GM23338 (cell line): ENCODE measurements around the gene CEP55. TPM values are rescaled to one million over a fixed set of nuclear protein-coding genes. Genes with fewer than 3 reads are reported as not detected.

Experiments
- ATAC-seq: fragments of 200-7000 bp; cut with Tn5 transposase; 3 replicates; pipeline ENCODE4 v1.9.1; 2020
- DNase-seq: peaks from one replicate; pipeline ENCODE4 v3.0.0-alpha.2; 2015; ENCODE audit warnings: low spot score
- H2AFZ ChIP-seq: fragments of 200-600 bp; sonication (generic); 2 replicates; pipeline ENCODE4 v1.8.0; 2016; ENCODE audit warnings: antibody characterized with exemption, mild to moderate bottlenecking, moderate library complexity
- H3F3A ChIP-seq: fragments of 200-600 bp; sonication (generic); replicated peaks from 2 replicates; pipeline ENCODE4 v1.8.0; 2017; ENCODE audit warnings: antibody characterized with exemption, mixed run types, low read depth
- H3K27ac ChIP-seq: fragments of 200-600 bp; sonication (generic); 2 replicates; pipeline ENCODE4 v1.6.1; 2016; ENCODE audit warnings: low read depth
- H3K27me3 ChIP-seq: fragments of 200-600 bp; sonication (generic); 2 replicates; pipeline ENCODE4 v1.8.0; 2016; ENCODE audit warnings: mild to moderate bottlenecking, mixed run types, moderate library complexity; ENCODE audit not compliant: insufficient read depth
- H3K36me3 ChIP-seq: fragments of 200-600 bp; sonication (generic); 2 replicates; pipeline ENCODE4 v1.8.0; 2016; ENCODE audit warnings: mild to moderate bottlenecking; ENCODE audit not compliant: insufficient read depth
- H3K4me1 ChIP-seq: fragments of 200-600 bp; sonication (generic); 2 replicates; pipeline ENCODE4 v1.8.0; 2016; ENCODE audit warnings: mild to moderate bottlenecking, moderate library complexity; ENCODE audit not compliant: insufficient read depth
- H3K4me2 ChIP-seq: fragments of 200-600 bp; sonication (generic); 2 replicates; pipeline ENCODE4 v1.7.1; 2017; ENCODE audit warnings: mixed run types
- H3K4me3 ChIP-seq: fragments of 200-600 bp; sonication (generic); 2 replicates; pipeline ENCODE4 v1.6.1; 2016; ENCODE audit warnings: mixed run types
- H3K79me2 ChIP-seq: fragments of 200-600 bp; sonication (generic); replicated peaks from 2 replicates; pipeline ENCODE4 v1.8.0; 2017; ENCODE audit warnings: mild to moderate bottlenecking; ENCODE audit not compliant: insufficient read depth
- H3K9me2 ChIP-seq: fragments of 200-600 bp; sonication (generic); 2 replicates; pipeline ENCODE4 v1.8.0; 2017; ENCODE audit not compliant: insufficient read depth
- H4K20me1 ChIP-seq: fragments of 200-600 bp; sonication (generic); replicated peaks from 2 replicates; pipeline ENCODE4 v1.8.0; 2017; ENCODE audit warnings: mild to moderate bottlenecking; ENCODE audit not compliant: insufficient read depth
- H3K27ac Mint-ChIP-seq: 2 replicates; pipeline ENCODE4 v1.8.0; 2020; ENCODE audit warnings: inconsistent platforms, mild to moderate bottlenecking, moderate library complexity, mixed read lengths
- H3K27me3 Mint-ChIP-seq: 3 replicates; pipeline ENCODE4 v1.8.0; 2022; ENCODE audit warnings: low read depth, mild to moderate bottlenecking, moderate library complexity, mixed read lengths, inconsistent platforms; ENCODE audit not compliant: insufficient read depth, poor library complexity
- H3K36me3 Mint-ChIP-seq: 3 replicates; pipeline ENCODE4 v1.8.0; 2021; ENCODE audit warnings: low read depth, mild to moderate bottlenecking, inconsistent platforms, moderate library complexity, mixed read lengths
- H3K4me1 Mint-ChIP-seq: 3 replicates; pipeline ENCODE4 v1.8.0; 2020; ENCODE audit warnings: mild to moderate bottlenecking, inconsistent platforms, mixed read lengths
- H3K4me3 Mint-ChIP-seq: 3 replicates; pipeline ENCODE4 v1.8.0; 2021; ENCODE audit warnings: moderate library complexity, mild to moderate bottlenecking, inconsistent platforms, mixed read lengths
- H3K9me3 Mint-ChIP-seq: 3 replicates; pipeline ENCODE4 v1.8.0; 2020; ENCODE audit warnings: moderate library complexity, mild to moderate bottlenecking, inconsistent platforms, mixed read lengths
- CREB1 ChIP-seq: fragments of 250-450 bp; sonication (Bioruptor Pico); IDR thresholded peaks from 2 replicates; pipeline ENCODE4 v1.5.0; 2020; ENCODE audit warnings: low read depth, mild to moderate bottlenecking, moderate library complexity
- EZH2 ChIP-seq: fragments of 200-600 bp; sonication (generic); IDR thresholded peaks from one replicate; pipeline ENCODE4 v1.8.0; 2017; ENCODE audit warnings: antibody characterized with exemption, mild to moderate bottlenecking, low read depth; ENCODE audit not compliant: unreplicated experiment
- EZH2phosphoT487 ChIP-seq: fragments of 200-600 bp; sonication (generic); IDR thresholded peaks from one replicate; pipeline ENCODE4 v1.8.1; 2018; ENCODE audit warnings: antibody characterized with exemption; ENCODE audit not compliant: unreplicated experiment
- JUNB ChIP-seq: IDR thresholded peaks from one replicate; pipeline ENCODE4 v1.6.1; 2016; ENCODE audit warnings: antibody characterized with exemption; ENCODE audit not compliant: unreplicated experiment
- NANOG ChIP-seq: IDR thresholded peaks from 2 replicates; pipeline ENCODE4 v1.6.1; 2016; ENCODE audit warnings: antibody characterized with exemption, borderline replicate concordance
- POLR2AphosphoS5 ChIP-seq: IDR thresholded peaks from 2 replicates; pipeline ENCODE4 v1.6.1; 2016; ENCODE audit warnings: antibody characterized with exemption, low read depth
- STAT1 ChIP-seq: IDR thresholded peaks from one replicate; pipeline ENCODE4 v1.6.1; 2016; ENCODE audit warnings: antibody characterized with exemption; ENCODE audit not compliant: unreplicated experiment
- ZNF114 ChIP-seq: fragments of 250-450 bp; sonication (Bioruptor Pico); IDR thresholded peaks from 2 replicates; pipeline ENCODE4 v1.5.0; 2020; ENCODE audit warnings: mild to moderate bottlenecking, moderate library complexity
- ZNF331 ChIP-seq: fragments of 250-450 bp; sonication (Bioruptor Pico); IDR thresholded peaks from 2 replicates; pipeline ENCODE4 v1.5.0; 2020; ENCODE audit warnings: low read depth, mild to moderate bottlenecking, moderate library complexity
- polyA plus RNA-seq: library from polyadenylated mRNA; unstranded; fragments of >200 nt; fragmentation: Nextera tagmentation; extraction: Ambion mirVana; gene quantifications from 2 replicates; pipeline ENCODE4 v1.2.1, GENCODE V29; 2016
- total RNA-seq: library from RNA; depleted of rRNA; stranded (reverse); fragments of >200 nt; shearing (Covaris generic); gene quantifications from 2 replicates; pipeline ENCODE4 v1.2.3, GENCODE V29; 2014
- TF ChIP-seq, protein P1 (sequence below), 2 experiments: fragments of 200-600 bp in 1 of 2; sonication (generic) in 1 of 2; conservative IDR thresholded peaks; 2 replicates each; pipeline versions ENCODE4 v1.5.1 to v1.6.1; 2016 to 2017; ENCODE audit warnings: antibody characterized with exemption in 2 of 2, low read depth in 2 of 2, mild to moderate bottlenecking in 2 of 2, moderate library complexity in 1 of 2
- TF ChIP-seq, protein P2 (sequence below): fragments of 250-450 bp; sonication (Bioruptor Pico); IDR thresholded peaks from 2 replicates; pipeline ENCODE4 v1.5.0; 2020; ENCODE audit warnings: mild to moderate bottlenecking, moderate library complexity

CEP55 gene
- total and polyA plus RNA-seq, 2 experiments from 2014 or later, result 12.4 to 22.4 TPM

DNA sequence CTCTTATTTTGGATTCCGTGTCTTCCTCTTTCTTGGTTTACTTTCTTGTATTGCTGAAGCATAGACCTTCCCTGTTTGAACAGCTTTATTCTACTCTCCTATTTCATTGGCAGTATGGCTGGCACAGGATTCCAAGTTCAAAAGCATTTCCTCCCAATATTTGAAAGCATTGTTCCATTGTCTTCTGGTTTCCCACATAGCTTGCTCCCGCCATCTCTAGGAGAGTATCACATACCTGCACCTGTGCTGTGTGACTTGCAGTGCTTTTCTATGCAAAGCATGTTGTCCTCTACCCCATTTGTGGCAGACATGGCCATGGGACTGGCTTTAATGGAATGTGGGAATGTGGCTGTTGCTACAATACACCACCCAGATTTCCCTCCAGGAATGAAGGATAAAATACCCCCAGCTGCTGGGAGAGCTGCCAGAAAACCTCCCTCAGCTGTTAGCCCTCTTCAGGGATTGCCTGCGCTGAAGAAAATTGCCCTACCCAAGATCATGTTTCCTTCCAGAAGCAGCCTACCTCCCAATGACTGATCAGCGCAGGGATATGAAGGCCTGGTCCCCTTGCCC is 7.4 kb upstream of the CEP55 start:
- no peaks in the 10 kb centered on the region for H3K9me3 Mint-ChIP-seq
- Histone ChIP-seq H3K79me2 (no peaks in the 10 kb centered on the region), H3K4me1 (no peaks in the 10 kb centered on the region), H3K4me3 (no peak overlapping the region), H3K27ac (no peak overlapping the region), H2AFZ (no peak overlapping the region), H3K27me3 (no peaks in the 10 kb centered on the region), H3K9me2 (no peaks in the 10 kb centered on the region), H3K4me2 (no peak overlapping the region), H3K36me3 (no peaks in the 10 kb centered on the region), H4K20me1 (no peaks in the 10 kb centered on the region), H3F3A (no peaks in the 10 kb centered on the region)
- no peak overlapping the region for H3K27ac Mint-ChIP-seq
- H3K4me1 Mint-ChIP-seq, result peaks cover 2% of the 10 kb centered on the region; the same call in 2 of the 3 replicates
- no peaks in the 10 kb centered on the region for H3K36me3 Mint-ChIP-seq
- H3K4me3 Mint-ChIP-seq, result no peak overlapping the region
- peaks cover 2% of the 10 kb centered on the region for H3K27me3 Mint-ChIP-seq
- TF ChIP-seq CREB1 (CRISPR knock-in tag), result no peak
- TF ChIP-seq NANOG, result no peak
- TF ChIP-seq EZH2, result no peak
- TF ChIP-seq JUNB, result no peak
- no peak for TF ChIP-seq EZH2phosphoT487
- no peak for TF ChIP-seq STAT1
- TF ChIP-seq POLR2AphosphoS5, result no peak
- TF ChIP-seq ZNF331 (CRISPR knock-in tag), result no peak
- no peak for TF ChIP-seq ZNF114 (CRISPR knock-in tag)
- TF ChIP-seq, protein P1, sequence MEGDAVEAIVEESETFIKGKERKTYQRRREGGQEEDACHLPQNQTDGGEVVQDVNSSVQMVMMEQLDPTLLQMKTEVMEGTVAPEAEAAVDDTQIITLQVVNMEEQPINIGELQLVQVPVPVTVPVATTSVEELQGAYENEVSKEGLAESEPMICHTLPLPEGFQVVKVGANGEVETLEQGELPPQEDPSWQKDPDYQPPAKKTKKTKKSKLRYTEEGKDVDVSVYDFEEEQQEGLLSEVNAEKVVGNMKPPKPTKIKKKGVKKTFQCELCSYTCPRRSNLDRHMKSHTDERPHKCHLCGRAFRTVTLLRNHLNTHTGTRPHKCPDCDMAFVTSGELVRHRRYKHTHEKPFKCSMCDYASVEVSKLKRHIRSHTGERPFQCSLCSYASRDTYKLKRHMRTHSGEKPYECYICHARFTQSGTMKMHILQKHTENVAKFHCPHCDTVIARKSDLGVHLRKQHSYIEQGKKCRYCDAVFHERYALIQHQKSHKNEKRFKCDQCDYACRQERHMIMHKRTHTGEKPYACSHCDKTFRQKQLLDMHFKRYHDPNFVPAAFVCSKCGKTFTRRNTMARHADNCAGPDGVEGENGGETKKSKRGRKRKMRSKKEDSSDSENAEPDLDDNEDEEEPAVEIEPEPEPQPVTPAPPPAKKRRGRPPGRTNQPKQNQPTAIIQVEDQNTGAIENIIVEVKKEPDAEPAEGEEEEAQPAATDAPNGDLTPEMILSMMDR (conservative IDR thresholded peaks at IDR 0.05; ENCODE audit: low read depth in 2 of 2), result no peak
- TF ChIP-seq, protein P2, sequence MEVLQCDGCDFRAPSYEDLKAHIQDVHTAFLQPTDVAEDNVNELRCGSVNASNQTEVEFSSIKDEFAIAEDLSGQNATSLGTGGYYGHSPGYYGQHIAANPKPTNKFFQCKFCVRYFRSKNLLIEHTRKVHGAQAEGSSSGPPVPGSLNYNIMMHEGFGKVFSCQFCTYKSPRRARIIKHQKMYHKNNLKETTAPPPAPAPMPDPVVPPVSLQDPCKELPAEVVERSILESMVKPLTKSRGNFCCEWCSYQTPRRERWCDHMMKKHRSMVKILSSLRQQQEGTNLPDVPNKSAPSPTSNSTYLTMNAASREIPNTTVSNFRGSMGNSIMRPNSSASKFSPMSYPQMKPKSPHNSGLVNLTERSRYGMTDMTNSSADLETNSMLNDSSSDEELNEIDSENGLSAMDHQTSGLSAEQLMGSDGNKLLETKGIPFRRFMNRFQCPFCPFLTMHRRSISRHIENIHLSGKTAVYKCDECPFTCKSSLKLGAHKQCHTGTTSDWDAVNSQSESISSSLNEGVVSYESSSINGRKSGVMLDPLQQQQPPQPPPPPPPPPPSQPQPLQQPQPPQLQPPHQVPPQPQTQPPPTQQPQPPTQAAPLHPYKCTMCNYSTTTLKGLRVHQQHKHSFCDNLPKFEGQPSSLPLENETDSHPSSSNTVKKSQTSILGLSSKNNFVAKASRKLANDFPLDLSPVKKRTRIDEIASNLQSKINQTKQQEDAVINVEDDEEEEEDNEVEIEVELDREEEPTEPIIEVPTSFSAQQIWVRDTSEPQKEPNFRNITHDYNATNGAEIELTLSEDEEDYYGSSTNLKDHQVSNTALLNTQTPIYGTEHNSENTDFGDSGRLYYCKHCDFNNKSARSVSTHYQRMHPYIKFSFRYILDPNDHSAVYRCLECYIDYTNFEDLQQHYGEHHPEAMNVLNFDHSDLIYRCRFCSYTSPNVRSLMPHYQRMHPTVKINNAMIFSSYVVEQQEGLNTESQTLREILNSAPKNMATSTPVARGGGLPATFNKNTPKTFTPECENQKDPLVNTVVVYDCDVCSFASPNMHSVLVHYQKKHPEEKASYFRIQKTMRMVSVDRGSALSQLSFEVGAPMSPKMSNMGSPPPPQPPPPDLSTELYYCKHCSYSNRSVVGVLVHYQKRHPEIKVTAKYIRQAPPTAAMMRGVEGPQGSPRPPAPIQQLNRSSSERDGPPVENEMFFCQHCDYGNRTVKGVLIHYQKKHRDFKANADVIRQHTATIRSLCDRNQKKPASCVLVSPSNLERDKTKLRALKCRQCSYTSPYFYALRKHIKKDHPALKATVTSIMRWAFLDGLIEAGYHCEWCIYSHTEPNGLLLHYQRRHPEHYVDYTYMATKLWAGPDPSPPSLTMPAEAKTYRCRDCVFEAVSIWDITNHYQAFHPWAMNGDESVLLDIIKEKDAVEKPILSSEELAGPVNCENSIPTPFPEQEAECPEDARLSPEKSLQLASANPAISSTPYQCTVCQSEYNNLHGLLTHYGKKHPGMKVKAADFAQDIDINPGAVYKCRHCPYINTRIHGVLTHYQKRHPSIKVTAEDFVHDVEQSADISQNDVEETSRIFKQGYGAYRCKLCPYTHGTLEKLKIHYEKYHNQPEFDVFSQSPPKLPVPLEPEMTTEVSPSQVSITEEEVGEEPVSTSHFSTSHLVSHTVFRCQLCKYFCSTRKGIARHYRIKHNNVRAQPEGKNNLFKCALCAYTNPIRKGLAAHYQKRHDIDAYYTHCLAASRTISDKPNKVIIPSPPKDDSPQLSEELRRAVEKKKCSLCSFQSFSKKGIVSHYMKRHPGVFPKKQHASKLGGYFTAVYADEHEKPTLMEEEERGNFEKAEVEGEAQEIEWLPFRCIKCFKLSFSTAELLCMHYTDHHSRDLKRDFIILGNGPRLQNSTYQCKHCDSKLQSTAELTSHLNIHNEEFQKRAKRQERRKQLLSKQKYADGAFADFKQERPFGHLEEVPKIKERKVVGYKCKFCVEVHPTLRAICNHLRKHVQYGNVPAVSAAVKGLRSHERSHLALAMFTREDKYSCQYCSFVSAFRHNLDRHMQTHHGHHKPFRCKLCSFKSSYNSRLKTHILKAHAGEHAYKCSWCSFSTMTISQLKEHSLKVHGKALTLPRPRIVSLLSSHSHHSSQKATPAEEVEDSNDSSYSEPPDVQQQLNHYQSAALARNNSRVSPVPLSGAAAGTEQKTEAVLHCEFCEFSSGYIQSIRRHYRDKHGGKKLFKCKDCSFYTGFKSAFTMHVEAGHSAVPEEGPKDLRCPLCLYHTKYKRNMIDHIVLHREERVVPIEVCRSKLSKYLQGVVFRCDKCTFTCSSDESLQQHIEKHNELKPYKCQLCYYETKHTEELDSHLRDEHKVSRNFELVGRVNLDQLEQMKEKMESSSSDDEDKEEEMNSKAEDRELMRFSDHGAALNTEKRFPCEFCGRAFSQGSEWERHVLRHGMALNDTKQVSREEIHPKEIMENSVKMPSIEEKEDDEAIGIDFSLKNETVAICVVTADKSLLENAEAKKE (CRISPR knock-in tag), result no peak
- ATAC-seq (no peak), DNase-seq (peak; percentile 35)
